Measurements from ENCODE around the gene C12orf54. TPM values are rescaled to one million over a fixed set of nuclear protein-coding genes. Genes with fewer than 3 reads are reported as not detected.
"Not testable (repeated sequence)": the region's sequence is repeated elsewhere in the genome, so short reads cannot be mapped to it uniquely, and the experiment has no call there.

Gene C12orf54
- total RNA-seq, 1 experiment from 2014 or later, result not detected

DNA sequence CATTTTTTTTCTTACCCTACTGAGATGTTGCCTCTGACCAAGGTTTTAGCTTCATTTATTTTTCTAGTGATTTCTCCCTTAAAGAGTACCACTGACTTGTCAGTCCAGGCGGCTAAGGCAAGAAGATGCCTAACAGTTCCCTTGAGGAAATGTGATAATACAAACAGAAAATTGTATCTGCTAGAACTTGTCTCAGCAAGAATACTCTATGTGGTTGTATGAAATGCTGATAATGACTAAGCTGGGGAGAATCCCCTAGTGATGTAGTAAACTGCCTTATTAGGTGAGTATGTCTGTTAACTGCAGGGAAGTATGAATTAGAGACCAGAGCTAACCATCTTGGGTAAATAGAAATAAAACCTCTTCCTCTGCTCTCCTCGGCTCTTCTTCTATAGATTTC is 6.7 kb downstream of the C12orf54 start:
- DNase-seq (ENCODE audit: low spot score) (no peak), ATAC-seq (no peak)
- 0 out of 2 replicates have a peak, but pooled peaks cover 4% of the 10 kb centered on the region for H3K9me3 Mint-ChIP-seq
- H3K4me3 Mint-ChIP-seq, result no peak overlapping the region
- TF ChIP-seq GRHL2 (CRISPR knock-in tag; IDR thresholded peaks at IDR 0.05; ENCODE audit: insufficient replicate concordance, severe bottlenecking) (no peak), TEAD4 (CRISPR knock-in tag; IDR thresholded peaks at IDR 0.05) (no peak), ZNF263 (CRISPR knock-in tag; IDR thresholded peaks at IDR 0.05; ENCODE audit: low read depth) (no peak), ZNF416 (CRISPR knock-in tag; IDR thresholded peaks at IDR 0.05) (no peak), ZNF121 (CRISPR knock-in tag; IDR thresholded peaks at IDR 0.05) (no peak), ATF1 (CRISPR knock-in tag; IDR thresholded peaks at IDR 0.05) (no peak), NFATC4 (CRISPR knock-in tag; IDR thresholded peaks at IDR 0.05) (no peak), ZBTB21 (CRISPR knock-in tag; IDR thresholded peaks at IDR 0.05; ENCODE audit: borderline replicate concordance) (no peak), ZNF671 (CRISPR knock-in tag; IDR thresholded peaks at IDR 0.05) (no peak), ZSCAN18 (CRISPR knock-in tag; IDR thresholded peaks at IDR 0.05) (no peak), FOXJ3 (CRISPR knock-in tag; IDR thresholded peaks at IDR 0.05; ENCODE audit: borderline replicate concordance) (no peak)
- TF ChIP-seq, protein P1, sequence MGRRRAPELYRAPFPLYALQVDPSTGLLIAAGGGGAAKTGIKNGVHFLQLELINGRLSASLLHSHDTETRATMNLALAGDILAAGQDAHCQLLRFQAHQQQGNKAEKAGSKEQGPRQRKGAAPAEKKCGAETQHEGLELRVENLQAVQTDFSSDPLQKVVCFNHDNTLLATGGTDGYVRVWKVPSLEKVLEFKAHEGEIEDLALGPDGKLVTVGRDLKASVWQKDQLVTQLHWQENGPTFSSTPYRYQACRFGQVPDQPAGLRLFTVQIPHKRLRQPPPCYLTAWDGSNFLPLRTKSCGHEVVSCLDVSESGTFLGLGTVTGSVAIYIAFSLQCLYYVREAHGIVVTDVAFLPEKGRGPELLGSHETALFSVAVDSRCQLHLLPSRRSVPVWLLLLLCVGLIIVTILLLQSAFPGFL (CRISPR knock-in tag; IDR thresholded peaks at IDR 0.05; ENCODE audit: borderline replicate concordance), result no peak
- TF ChIP-seq, protein P2, sequence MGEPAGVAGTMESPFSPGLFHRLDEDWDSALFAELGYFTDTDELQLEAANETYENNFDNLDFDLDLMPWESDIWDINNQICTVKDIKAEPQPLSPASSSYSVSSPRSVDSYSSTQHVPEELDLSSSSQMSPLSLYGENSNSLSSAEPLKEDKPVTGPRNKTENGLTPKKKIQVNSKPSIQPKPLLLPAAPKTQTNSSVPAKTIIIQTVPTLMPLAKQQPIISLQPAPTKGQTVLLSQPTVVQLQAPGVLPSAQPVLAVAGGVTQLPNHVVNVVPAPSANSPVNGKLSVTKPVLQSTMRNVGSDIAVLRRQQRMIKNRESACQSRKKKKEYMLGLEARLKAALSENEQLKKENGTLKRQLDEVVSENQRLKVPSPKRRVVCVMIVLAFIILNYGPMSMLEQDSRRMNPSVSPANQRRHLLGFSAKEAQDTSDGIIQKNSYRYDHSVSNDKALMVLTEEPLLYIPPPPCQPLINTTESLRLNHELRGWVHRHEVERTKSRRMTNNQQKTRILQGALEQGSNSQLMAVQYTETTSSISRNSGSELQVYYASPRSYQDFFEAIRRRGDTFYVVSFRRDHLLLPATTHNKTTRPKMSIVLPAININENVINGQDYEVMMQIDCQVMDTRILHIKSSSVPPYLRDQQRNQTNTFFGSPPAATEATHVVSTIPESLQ (CRISPR knock-in tag; IDR thresholded peaks at IDR 0.05), result no peak
- CTCF ChIA-PET, result no interaction called here
- POLR2A ChIA-PET, result no interaction called here
- no peaks in the 10 kb centered on the region for H3K4me1 Mint-ChIP-seq
- no peaks in the 10 kb centered on the region for H3K36me3 Mint-ChIP-seq
- H3K27me3 Mint-ChIP-seq (ENCODE audit: low read depth), result peaks cover 15% of the 10 kb centered on the region
- no peak overlapping the region for H3K27ac Mint-ChIP-seq

- H3K27me3 Mint-ChIP-seq (ENCODE audit: low read depth), result peaks cover 15% of the 10 kb centered on the region
- H3K27ac Mint-ChIP-seq; POLR2A ChIA-PET; H3K4me3 Mint-ChIP-seq; H3K36me3 Mint-ChIP-seq; CTCF ChIA-PET; H3K9me3 Mint-ChIP-seq; DNase-seq (ENCODE audit: low spot score); ATAC-seq; H3K4me1 Mint-ChIP-seq: not testable (repeated sequence)
Measured at GRCh38 chr12:48489456-48489855, 7.2 kb downstream of the C12orf54 start.

GRCh38 chr12:48500281-48500680 is 18.0 kb downstream of the C12orf54 start:
- CTCF ChIA-PET; H3K27ac Mint-ChIP-seq; ATAC-seq; H3K4me1 Mint-ChIP-seq; POLR2A ChIA-PET; H3K27me3 Mint-ChIP-seq (ENCODE audit: low read depth); DNase-seq (ENCODE audit: low spot score); H3K4me3 Mint-ChIP-seq; H3K36me3 Mint-ChIP-seq: not testable (repeated sequence)
- H3K9me3 Mint-ChIP-seq, result peaks cover 59% of the 10 kb centered on the region

DNA sequence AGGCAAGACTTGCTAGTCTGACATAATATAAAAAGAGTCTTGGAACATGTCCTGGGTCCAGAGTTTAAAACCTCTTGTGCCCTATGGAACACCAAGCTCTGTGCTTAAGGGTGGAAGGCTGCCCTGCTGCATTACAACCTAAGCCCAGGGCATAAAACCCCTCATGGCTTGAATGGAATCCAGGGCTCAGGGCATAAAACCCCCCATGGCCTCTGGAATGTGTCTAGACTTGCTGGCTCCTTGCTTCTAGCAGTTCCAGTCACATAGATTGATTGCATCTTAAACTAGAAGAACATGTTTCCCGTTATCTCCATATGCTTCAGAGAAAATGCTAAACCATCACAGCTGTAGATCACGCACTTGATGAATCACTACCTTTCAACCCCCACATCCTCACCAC is 24.5 kb downstream of the C12orf54 start:
- DNase-seq (ENCODE audit: low spot score); H3K4me1 Mint-ChIP-seq; ATAC-seq; POLR2A ChIA-PET; CTCF ChIA-PET; H3K4me3 Mint-ChIP-seq; H3K27ac Mint-ChIP-seq: not testable (repeated sequence)
- Mint-ChIP-seq H3K27me3 (ENCODE audit: low read depth) (peaks cover 13% of the 10 kb centered on the region), H3K36me3 (peaks cover 13% of the 10 kb centered on the region; the same call in 1 of the 2 replicates), H3K9me3 (peaks cover 88% of the 10 kb centered on the region)

- Mint-ChIP-seq H3K36me3 (peaks cover 13% of the 10 kb centered on the region; the same call in 1 of the 2 replicates), H3K27ac (no peak overlapping the region), H3K9me3 (peaks cover 83% of the 10 kb centered on the region), H3K4me3 (no peak overlapping the region), H3K27me3 (ENCODE audit: low read depth) (peaks cover 12% of the 10 kb centered on the region), H3K4me1 (no peaks in the 10 kb centered on the region)
- CTCF ChIA-PET, result no interaction called here
- DNase-seq (ENCODE audit: low spot score) (no peak), ATAC-seq (no peak)
- POLR2A ChIA-PET, result no interaction called here
- TF ChIP-seq, protein P3, sequence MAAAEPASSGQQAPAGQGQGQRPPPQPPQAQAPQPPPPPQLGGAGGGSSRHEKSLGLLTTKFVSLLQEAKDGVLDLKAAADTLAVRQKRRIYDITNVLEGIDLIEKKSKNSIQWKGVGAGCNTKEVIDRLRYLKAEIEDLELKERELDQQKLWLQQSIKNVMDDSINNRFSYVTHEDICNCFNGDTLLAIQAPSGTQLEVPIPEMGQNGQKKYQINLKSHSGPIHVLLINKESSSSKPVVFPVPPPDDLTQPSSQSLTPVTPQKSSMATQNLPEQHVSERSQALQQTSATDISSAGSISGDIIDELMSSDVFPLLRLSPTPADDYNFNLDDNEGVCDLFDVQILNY (CRISPR knock-in tag; IDR thresholded peaks at IDR 0.05), result no peak
- TF ChIP-seq TP53 (CRISPR knock-in tag; IDR thresholded peaks at IDR 0.05), result no peak
- TF ChIP-seq, protein P4, sequence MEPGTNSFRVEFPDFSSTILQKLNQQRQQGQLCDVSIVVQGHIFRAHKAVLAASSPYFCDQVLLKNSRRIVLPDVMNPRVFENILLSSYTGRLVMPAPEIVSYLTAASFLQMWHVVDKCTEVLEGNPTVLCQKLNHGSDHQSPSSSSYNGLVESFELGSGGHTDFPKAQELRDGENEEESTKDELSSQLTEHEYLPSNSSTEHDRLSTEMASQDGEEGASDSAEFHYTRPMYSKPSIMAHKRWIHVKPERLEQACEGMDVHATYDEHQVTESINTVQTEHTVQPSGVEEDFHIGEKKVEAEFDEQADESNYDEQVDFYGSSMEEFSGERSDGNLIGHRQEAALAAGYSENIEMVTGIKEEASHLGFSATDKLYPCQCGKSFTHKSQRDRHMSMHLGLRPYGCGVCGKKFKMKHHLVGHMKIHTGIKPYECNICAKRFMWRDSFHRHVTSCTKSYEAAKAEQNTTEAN (CRISPR knock-in tag; IDR thresholded peaks at IDR 0.05), result no peak
- no peak for TF ChIP-seq ESRRA (CRISPR knock-in tag; IDR thresholded peaks at IDR 0.05; ENCODE audit: borderline replicate concordance)
- TF ChIP-seq, protein P1 (CRISPR knock-in tag; IDR thresholded peaks at IDR 0.05; ENCODE audit: borderline replicate concordance), result no peak
- no peak for TF ChIP-seq SMAD4 (CRISPR knock-in tag; IDR thresholded peaks at IDR 0.05)
- TF ChIP-seq GABPB1 (CRISPR knock-in tag; IDR thresholded peaks at IDR 0.05), result no peak
- TF ChIP-seq PRRX2 (CRISPR knock-in tag; IDR thresholded peaks at IDR 0.05), result no peak
- TF ChIP-seq NFATC4 (CRISPR knock-in tag; IDR thresholded peaks at IDR 0.05), result no peak
Measured at GRCh38 chr12:48508987-48509386, 26.7 kb downstream of the C12orf54 start.

Measured in WTC11 (cell line).